Right lung (tissue), 5 donors: ENCODE measurements around the gene TMCC3. TPM values are rescaled to one million over a fixed set of nuclear protein-coding genes. Genes with fewer than 3 reads are reported as not detected.
"Not testable (repeated sequence)": the region's sequence is repeated elsewhere in the genome, so short reads cannot be mapped to it uniquely, and the experiment has no call there.

Experiments used
- DNase-seq, 2 donors: peaks; one replicate each; pipeline ENCODE4 v3.0.0-alpha.2; 2013
- polyA plus RNA-seq, 5 donors: library from polyadenylated mRNA; unstranded; fragments of 120-200 nt; gene quantifications; one replicate each; pipeline versions ENCODE4 v1.2.1 to v1.2.3, GENCODE V29; 2013; ENCODE audit warnings: inconsistent platforms in 1 of 5, low replicate concordance in 1 of 5; ENCODE audit not compliant: insufficient read length in 5 of 5, insufficient read depth in 1 of 5

Gene TMCC3
- polyA plus RNA-seq, 5 donors, result 4.7 to 8.3 (median 6.0) TPM

DNA sequence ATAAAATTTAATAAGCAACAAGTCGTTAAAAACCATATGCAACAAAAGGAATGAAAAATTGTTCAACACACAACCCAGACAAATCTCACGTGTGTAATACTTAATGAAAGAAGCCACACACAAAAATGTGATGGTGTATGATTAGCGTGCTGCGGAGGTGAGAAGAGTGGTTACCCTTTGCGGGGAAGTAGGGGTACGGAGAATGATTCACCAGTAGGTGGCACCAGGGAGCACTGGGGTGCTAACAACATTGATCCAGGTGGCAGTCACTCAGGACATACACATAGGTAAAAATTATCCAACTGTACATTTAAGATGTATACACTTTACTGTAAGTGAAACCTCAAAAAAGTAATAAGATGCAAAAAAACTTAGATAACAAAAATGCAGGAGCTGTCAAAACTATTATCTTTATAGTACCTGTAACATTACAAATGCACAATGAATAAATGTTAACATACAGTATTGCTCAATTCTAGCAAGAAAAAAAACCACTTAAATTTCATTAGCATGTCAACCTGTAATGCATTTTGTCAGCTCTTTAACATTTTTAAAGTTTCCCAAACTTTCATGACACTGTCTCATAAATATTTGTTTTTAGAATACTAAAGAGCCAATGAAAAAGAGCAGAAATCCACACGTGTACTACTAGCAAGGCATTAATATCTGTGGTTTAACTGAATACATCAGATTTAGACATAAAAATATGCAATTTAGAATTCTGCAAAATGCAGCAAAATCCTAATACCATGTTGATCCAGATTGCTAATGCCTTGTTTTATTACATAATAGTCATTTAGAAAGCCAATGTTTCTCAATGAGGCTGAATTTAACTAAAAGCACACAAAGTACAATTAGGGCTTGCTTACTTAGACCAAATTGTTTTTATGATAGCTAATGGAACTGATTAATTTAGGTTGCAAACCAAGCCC is 46.7 kb downstream of the TMCC3 start:
- DNase-seq, result no peak

DNA sequence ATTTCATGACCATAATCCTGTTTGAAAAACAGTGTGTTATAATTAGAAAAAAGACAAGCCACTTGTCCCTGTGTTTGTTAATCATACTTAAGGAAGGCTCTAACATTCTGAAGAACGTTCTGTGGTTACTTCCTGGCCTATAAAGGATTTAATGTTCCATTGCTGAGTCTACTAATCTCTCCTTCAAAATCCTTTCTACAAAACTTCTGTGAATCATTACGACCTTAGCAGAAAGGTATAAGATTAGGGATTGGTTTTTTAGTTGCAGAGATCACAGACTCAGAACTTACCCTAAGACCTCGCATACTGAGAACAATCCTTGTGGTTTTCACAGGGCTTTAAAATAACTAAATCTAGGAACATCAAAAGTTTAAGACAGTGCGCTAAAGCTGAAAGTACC is 48.3 kb downstream of the TMCC3 start:
- no peak for DNase-seq

DNA sequence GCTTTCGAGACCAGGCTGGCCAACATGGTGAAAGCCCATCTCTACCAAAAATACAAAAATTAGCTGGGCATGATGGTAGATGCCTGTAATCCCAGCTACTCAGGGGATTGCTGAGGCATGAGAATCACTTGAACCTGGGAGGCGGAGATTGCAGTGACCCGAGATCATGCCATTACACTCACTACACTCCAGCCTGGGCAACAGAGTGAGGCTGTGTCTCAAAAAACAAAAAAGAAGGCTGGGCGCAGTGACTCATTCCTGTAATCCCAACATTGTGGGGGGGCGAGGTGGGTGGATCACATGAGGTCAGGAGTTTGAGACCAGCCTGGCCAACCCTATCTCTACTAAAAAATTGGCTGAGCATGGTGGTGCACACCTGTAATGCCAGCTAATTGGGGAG is 49.0 kb downstream of the TMCC3 start:
- not testable (repeated sequence) for DNase-seq

DNA sequence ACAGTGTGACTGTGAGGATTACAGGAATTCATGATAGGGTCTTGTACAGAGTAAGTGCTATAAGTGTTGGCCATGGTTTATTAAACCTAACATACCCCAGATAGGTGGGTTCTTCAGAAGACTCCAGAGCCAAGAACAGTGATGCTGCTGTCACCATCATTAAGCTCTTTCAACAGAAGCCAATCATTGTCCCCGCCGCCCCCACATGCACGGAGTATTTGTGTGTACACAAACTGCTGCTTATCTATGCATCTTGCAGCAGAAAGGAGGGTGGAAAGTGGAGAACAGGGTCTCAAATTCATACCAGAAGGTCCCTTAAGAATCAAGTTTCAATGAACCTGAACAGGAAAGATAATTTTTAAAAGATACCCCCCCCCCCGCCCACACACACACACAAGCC is 51.2 kb downstream of the TMCC3 start:
- DNase-seq, result no peak

DNA sequence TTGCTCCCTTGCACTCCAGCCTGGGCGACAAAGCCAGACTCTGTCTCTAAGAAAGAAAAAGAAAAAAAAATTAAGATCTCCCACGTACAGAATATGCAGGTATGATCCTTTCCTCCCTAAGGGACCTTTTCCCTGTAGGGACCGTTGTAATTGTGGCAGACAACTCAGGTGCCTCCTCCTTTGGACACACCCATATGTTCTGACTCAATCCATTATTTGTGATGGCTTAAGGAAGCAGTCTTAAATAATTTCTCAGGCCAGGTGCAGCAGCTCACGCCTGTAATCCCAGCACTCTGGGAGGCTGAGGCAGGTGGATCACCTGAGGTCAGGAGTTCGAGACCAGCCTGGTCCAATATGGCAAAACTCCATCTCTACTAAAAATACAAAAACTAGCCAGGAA is 53.1 kb downstream of the TMCC3 start:
- DNase-seq, result no peak

DNA sequence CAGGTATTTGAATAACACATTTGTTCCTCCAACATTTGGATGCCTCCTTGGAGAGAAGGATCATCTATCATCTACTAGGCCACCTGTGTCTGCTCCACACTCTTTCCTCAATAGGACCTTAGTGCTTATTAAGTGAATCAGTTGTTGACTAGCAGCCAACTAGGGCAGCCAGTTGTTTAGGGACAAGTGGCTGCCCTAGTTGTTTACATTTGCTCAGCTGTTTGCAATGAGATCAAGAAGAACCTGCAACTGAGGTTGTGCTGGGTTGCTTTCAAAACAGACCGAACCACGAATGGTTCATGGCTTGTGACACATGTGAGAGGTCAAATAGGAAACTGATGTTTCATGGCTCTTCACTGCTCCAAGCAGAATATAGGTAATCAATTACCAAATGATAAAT is 53.8 kb downstream of the TMCC3 start:
- no peak for DNase-seq

DNA sequence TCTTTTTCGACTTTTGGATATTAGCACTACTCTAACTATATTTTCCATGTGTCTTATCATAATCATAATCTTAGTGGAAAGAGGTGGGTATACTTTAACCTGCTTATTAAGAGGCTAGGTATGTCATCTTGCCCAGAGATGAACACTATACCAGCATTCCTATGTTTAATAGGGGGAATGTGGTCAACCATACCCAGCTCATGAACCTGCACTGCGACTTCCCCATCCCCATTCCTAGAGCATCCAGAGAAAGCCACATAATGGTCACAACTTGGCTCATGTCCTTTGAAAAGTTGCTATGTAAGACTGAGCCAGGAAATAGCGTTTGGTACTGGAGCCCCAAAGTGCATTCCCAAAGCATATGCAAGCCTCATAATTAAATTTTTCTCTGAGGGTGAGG is 55.2 kb downstream of the TMCC3 start:
- DNase-seq, result no peak

DNA sequence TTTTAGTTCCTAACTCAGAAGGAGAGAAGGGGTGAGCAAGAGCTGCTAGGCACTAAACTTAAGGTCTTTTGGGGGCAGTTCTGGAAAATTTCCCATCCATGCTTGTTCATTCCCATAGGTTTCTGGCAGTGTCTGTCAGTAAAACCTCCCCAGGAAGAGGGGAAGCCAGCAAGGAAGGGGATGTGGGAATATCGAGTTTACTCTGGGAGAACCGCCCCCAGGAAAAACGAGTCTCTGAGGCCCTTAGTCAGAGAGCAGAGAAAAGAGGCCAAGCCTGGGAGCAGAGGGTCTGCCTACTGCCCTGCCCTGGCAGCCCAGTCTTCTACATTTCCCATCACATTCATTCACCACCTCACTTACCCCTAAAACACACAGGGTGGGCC is 55.9 kb downstream of the TMCC3 start:
- DNase-seq, result no peak

DNA sequence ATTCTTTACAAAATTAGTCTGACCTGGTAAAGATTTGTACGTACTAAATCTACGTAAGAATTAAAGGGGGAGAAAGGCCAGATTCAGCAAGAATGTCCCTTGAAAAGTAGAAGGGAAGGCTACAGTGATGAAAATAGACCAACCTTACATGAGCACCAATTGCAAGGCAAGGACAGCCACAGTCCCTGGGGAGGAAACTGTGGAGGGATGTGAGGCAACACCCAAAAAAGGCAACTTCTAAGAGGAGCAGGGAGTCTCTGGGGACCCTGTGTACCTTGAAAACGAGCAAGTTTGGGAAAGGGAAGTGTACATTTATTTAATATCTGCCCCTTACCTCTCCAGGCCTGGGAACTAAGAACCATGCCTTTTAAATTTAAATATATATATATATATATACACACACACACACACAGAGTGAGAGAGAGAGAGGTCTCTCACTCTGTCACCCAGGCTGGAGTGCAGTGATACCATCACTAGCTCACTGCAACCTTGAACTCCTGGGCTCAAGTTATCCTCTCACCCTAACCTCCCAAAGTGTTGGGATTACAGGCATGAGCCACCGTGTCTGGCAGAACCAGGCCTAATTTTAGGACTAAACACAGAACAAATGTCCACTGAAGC is 56.4 kb downstream of the TMCC3 start:
- no peak for DNase-seq

DNA sequence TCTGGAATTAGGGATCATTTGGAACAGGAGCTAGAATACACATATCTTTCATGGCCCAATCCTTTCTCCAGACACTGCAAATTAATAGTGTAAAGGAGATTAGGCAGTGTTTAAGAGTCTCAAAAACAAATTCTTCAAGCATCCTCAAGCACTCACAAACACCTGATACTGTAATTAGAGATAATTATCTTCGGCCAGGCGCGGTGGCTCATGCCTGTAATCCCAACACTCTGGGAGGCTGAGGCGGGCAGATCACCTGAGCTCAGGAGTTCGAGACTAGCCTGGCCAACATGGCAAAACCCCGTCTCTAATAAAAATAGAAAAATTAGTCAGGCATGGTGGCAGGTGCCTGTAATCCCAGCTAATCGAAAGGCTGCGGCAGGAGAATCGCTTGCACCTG is 57.6 kb downstream of the TMCC3 start:
- DNase-seq, result not testable (repeated sequence)

DNA sequence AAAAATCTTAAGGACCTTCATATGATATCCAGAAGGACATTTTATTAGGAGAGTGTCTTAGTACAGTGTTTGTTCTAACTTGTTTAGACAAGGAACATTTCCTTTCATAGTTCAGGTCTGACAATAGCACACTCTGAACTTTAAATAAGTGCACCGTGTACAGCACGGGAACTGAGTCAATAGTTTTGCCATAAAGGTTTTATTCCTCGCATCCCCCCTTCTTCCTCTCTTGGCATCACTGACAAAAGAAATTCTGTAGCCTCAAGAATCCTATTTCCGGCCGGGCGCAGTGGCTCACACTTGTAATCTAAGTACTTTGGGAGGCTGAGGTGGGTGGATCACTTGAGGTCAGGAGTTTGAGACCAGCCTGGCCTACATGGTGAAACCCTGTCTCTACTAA is 58.3 kb downstream of the TMCC3 start:
- no peak for DNase-seq

DNA sequence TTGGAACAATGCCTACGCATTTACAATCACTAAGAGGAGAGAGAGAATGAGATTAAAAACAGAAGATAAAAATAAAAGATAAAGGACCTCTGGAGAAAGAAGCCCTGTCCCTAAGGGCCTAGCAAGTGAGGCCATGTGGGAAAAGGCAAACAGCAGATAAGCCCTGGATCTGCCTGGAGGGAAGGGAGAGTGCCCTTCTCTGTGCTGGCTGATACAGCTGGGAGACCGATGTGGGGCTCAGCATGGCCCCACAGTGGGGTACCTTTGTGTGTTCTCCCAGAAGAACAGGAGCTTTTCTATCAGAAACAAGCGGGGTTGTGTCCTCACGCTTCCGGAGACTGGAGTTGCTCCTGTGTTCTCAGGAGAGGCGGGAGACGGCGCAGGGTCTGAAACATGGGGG is 59.9 kb downstream of the TMCC3 start:
- DNase-seq, result no peak

DNA sequence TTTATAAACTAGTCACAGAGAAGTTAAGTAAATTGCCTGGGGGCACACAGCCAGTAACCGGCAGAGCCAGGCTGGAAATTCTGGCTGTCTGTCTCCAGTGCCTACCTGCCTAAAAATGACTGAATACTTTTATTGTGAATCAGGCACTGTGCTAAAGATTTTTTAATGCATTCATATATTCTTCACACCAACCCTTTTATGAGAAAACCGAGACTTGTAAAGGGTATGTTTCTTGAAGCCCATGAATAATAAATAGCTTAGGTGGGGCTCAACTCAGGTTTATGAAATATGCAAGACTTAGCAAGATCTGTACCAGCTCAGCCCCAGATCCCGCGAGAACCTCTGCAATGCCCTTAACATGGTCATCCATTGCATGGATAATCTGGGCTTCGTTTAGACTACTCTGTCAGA is 60.8 kb downstream of the TMCC3 start:
- no peak for DNase-seq

DNA sequence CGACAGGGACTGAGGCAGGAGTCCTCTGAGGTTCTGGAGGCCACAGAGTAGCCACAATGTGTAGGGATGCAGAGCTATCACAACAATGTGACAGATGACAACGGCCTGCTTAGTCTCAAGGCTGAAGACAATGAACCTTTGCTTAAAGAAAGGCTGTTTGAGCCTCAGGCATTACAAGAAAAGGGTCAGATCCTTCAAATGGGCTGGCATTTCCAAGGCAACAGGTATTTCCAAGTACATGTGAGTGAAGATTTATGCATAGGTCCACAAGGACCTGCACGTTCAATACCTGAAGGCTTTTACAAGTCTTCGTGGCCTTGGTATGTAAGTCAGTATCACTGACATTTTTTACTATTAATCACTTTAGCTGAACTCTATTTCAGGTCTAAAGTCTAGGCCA is 62.0 kb downstream of the TMCC3 start:
- no peak for DNase-seq

DNA sequence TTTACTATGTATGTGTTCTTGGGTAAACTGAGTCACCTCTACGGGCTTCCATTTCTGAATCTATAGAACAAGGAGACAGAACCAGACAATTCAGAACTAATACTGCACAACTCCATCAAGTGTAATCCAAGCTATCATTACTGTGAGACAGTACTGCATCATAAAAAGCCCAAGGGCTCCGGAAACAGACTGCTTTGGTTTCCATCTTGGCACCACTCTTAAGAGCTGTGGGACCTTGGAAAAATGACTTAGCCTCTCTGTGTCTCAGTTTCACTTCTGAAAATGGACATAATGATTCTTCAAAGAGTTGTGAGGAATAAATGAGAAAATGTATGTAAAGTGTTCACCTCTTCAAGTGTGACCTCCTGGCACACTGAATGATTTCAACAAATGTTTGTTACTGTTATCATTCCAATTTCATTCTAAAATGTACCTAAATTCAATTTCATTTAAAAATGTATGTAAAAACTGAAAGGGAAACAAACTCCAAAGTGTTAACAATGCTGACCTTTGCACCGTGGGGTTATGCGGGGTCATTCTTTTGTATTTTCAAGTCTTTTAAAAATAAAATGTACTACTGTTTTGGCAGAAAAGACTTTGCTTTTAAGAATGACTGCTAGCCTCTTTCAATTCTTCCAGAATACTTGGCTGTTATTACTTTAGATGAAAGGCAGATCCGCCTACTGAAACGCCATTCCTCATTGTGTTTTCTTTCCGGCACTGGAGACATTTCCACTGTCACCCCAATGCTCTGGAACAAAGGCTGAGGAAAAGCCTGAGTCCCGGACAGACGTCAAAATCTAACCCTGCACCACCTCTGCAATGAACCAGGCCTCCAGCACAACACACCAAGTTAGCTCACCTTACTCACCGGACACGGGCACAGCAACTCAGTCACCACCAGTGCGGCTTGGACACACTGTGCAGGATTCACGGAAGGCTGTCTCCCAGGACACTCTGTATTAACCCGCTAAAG is 62.8 kb downstream of the TMCC3 start:
- no peak for DNase-seq

DNA sequence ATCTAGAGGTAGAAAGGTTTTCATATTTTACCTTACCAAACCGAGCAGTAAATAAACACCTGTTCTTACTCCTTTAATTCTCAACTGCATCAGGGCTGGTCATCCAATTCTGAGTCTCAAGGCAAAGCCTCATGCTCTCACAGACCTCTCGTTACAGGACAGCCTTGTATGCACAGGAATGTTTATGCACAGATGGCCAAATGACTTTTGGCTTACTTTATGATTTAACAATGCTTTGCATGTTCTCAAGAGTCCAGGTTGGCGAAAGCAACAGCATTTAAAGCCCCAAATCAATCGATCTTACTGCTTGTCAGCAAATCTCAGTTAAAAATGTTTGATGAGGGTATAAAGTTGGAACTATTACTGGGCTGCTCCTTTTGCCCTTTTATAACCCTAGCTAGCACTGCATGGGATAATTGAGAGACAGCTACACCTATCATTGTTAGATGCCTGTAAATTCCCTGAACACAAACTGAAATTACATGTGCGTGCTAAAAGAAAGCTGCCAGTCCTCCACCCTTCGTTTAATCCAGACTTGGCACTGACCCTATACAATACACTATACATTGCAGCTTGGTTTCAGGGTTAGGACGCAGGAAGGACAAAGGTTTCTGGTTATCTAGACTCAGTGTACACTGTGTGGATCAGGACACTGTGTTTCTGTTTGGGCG is 63.6 kb downstream of the TMCC3 start:
- no peak for DNase-seq

DNA sequence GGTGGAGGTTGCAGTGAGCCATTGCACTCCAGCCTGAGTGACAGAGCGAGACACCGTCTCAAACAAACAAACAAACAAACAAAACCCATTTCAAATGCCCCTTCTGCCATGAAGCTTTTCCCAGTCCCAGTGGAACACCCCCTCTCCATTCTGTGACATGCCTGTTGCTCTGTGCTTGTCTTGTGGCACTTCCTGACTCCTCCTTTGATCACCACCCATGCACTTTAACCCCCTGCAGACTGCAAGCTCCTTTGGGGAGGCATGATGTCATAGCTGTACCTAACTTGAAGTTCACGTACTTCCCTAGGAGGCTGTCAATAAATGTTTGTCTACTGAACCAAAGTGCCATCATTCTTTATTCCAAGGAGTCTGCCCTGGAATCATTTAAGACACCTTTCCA is 64.7 kb downstream of the TMCC3 start:
- no peak for DNase-seq

DNA sequence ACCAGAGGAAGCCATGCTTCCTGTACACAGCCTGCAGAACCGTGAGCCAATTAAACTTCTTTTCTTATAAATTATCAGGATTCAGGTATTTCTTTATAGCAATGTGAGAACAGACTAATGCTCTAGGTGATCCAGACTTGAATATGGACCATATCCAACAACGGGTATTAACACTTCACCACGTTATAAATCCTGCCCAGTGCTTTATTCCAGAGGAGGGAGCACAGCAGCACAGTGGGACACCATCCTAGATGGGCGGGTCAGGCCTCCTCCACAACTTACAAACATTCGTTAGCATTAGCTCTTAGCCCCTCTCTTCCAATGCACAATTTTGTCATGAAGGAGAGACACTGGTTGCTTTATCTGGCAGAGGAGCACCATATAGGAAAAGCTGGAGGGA is 66.0 kb downstream of the TMCC3 start:
- DNase-seq, result no peak

DNA sequence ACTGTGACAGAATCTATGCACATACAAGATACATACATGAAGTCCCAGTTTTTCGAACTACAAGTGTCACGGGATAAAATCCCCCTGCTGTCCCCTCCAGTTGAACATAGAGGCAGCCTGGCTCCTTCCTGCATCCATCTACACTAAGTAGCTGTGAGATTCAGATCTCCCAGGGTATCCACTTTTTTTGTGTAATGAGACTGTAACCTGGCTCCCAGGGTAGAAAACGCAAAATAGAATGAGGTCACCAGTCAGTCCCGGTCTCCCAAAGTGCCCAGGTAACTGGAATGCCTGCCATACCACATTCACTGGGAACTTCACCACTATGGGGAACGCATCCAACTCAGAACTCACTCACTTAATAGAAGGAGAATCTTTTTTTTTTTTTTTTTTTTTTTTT is 67.8 kb downstream of the TMCC3 start:
- DNase-seq, result no peak

DNA sequence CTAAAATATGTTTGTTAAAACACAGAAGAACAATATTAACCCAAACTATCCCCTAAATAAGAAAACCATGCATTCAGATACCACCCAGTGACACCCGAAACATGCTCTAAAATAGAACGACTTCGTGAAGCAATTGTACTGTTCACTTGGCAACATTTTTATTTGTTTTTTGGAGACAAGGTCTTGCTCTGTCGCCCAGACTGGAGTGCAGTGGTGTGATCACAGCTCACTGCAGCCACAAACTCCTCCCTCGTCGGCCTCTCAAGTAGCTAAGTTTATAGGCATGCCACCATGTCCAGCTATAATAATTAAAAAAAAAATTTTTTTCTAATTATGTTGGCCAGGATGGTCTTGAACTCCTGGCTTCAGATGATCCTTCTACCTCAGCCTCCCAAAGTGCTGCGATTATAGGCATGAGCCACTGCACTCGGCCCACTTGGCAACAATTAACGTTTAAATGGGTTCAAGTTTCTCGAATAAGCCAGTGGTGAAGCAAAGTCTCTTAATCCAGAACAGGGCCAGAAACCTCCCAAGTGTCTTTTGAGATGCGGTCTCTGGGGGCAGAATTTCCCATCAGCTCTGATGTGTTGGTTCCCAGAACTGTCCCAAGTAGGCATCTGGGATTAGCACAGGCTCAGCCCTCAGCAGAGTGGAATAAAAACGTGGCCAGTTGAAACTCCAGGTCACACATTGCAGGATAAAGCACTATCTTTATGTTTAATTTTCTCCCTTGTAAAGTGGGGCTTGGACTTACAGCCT is 74.5 kb downstream of the TMCC3 start:
- no peak for DNase-seq

DNA sequence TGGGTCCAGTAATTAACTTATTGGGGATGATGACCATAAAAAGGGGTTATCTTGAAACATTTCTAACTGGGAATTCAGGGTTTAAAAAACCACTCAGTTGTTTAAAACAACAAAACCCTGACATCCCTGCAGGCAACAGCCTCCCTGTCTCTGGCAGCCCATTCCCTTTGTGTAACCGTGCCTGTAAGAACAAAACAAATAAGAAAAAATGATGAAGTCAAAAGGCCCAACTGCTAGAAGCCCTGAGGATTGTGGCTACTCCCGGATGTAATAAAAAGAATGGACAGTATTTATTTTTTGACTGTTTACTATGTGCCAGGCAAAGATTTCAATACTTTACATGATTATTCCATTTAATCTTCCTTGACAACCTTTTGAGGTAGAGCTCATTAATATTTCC is 75.3 kb downstream of the TMCC3 start:
- DNase-seq, result no peak
